Body of pancreas (tissue), 4 donors: ENCODE measurements around the gene KIF12. TPM values are rescaled to one million over a fixed set of nuclear protein-coding genes. Genes with fewer than 3 reads are reported as not detected.
A peak's percentile ranks its signal among the peaks of the same experiment; 100 is the strongest.

Experiments
- ATAC-seq: fragments of 150-250 bp; one replicate; pipeline ENCODE4 v1.9.1; 2016
- DNase-seq, 4 donors: peaks; one replicate each; pipeline ENCODE4 v3.0.0-alpha.2; 2019
- H3K27ac ChIP-seq, 4 donors: fragments of 200-600 bp; sonication (generic); 1 replicate in 3 of 4; 2 replicates in 1 of 4; pipeline versions ENCODE4 v1.5.1 to v1.6.1; 2016 to 2019; ENCODE audit warnings: mild to moderate bottlenecking in 1 of 4, mixed read lengths in 1 of 4, moderate library complexity in 1 of 4
- H3K27me3 ChIP-seq, 2 donors: fragments of 200-600 bp; sonication (generic); one replicate each; pipeline ENCODE4 v1.6.0; 2016; ENCODE audit warnings: mild to moderate bottlenecking in 1 of 2
- H3K36me3 ChIP-seq, 2 donors: fragments of 200-600 bp; sonication (generic); replicated peaks in 1 of 2; 2 replicates each; pipeline ENCODE4 v1.5.1; 2016; ENCODE audit warnings: low read depth in 2 of 2; ENCODE audit not compliant: insufficient read depth in 1 of 2
- H3K4me1 ChIP-seq: fragments of 200-600 bp; sonication (generic); one replicate; pipeline ENCODE4 v1.6.0; 2016
- H3K4me3 ChIP-seq, 2 donors: fragments of 200-600 bp; sonication (generic); 1 replicate in 1 of 2; 2 replicates in 1 of 2; pipeline ENCODE4 v1.5.1; 2016 to 2019
- H3K9me3 ChIP-seq, 3 donors: fragments of 200-600 bp; sonication (generic); 1 replicate in 2 of 3; 2 replicates in 1 of 3; pipeline ENCODE4 v1.5.1; 2016
- POLR2A ChIP-seq, 3 donors: fragments of 450-650 bp; IDR thresholded peaks; one replicate each; pipeline ENCODE4 v1.6.1; 2016; ENCODE audit warnings: antibody characterized with exemption in 3 of 3, mild to moderate bottlenecking in 2 of 3
- WGBS, 2 donors: methylation state at CpG; one replicate each; pipeline ENCODE4 v1.1.5; 2017; 5-methylcytosine and 5-hydroxymethylcytosine counted together
- intact Hi-C: fragments of 100-400 bp; cut with DNase I; formaldehyde crosslinking; loops from one replicate; pipeline ENCODE4 v1.15.1; 2023
- total RNA-seq, 2 donors: library from RNA; depleted of rRNA; stranded (reverse); fragments of >200 nt; gene quantifications; one replicate each; pipeline ENCODE4 v1.1.0, GENCODE V29; 2016
- TF ChIP-seq, protein P1 (sequence below), 7 experiments: fragments of 450-650 bp in 4 of 7; fragments of 200-600 bp in 3 of 7; sonication (generic) in 3 of 7; IDR thresholded peaks; one replicate each; pipeline ENCODE4 v1.5.1; 2016 to 2019; ENCODE audit warnings: antibody characterized with exemption in 7 of 7

KIF12 gene
- total RNA-seq, 2 donors from 2014 or later = 135 to 249 TPM

DNA sequence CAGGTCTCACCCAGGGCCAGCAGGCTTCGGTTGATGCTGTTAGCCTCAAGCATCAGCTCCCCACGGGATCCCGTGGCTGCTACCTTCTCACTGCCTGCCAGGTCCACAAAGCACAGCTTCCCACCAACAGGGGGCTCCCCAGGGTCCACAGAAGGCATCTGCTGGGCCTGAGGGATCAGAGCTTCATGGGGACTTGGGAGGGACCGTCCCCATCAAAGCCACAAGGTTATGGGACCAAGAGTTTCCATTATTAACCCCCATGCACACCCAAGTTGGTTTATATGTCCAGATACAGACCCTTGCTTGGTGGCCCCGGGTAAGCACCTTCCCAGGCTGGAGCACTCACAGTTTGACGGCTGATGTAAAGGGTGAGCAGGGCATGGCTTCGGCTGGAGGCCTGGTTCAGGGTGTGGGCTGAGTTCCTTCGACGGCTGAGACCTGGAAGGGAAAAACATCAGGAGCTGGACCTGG is 3.0 kb downstream of the KIF12 start:
- Histone ChIP-seq H3K9me3 (no peaks in the 10 kb centered on the region), H3K4me1 (peaks cover 53% of the 10 kb centered on the region), H3K27me3 (no peaks in the 10 kb centered on the region), H3K27ac (peak overlapping the region in 1 of 4 donors; percentile 94), H3K36me3 (peaks cover 0 to 1% of the 10 kb centered on the region in 2 donors), H3K4me3 (no peak overlapping the region)
- TF ChIP-seq, protein P1, sequence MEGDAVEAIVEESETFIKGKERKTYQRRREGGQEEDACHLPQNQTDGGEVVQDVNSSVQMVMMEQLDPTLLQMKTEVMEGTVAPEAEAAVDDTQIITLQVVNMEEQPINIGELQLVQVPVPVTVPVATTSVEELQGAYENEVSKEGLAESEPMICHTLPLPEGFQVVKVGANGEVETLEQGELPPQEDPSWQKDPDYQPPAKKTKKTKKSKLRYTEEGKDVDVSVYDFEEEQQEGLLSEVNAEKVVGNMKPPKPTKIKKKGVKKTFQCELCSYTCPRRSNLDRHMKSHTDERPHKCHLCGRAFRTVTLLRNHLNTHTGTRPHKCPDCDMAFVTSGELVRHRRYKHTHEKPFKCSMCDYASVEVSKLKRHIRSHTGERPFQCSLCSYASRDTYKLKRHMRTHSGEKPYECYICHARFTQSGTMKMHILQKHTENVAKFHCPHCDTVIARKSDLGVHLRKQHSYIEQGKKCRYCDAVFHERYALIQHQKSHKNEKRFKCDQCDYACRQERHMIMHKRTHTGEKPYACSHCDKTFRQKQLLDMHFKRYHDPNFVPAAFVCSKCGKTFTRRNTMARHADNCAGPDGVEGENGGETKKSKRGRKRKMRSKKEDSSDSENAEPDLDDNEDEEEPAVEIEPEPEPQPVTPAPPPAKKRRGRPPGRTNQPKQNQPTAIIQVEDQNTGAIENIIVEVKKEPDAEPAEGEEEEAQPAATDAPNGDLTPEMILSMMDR (IDR thresholded peaks at IDR 0.05) = no peak
- no peak for TF ChIP-seq POLR2A (IDR thresholded peaks at IDR 0.05)
- DNase-seq (peak in 2 of 4 donors; percentile 19 to 32), ATAC-seq (no peak)
- intact Hi-C loops = no loop called here
- 61 to 63% methylated on average over 5 to 9 of the region's 9 CpGs for WGBS, 2 donors

DNA sequence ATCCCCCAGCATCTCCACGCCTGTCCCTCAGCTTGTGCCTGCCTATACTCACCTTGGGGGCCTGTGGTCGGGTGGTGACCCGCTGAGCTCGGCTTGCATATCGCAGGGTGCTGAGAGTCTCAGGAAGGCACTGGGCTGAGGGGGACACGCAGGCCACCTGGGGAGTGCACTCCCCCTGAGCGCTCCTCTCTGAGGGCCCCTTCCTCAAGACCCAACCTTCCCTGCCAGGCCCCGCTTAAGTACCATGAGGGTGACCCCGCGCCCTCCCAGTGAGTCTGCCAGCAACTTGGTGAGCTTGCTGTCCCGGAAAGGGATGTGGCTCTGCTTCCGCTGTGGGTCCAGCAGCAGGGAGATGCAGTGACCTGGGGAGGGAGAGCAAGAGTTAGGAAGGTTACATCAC is 4.1 kb downstream of the KIF12 start:
- no peak overlapping the region for H3K4me3 ChIP-seq
- DNase-seq (peak in 1 of 4 donors; percentile 10), ATAC-seq (no peak)
- H3K27me3 ChIP-seq = no peaks in the 10 kb centered on the region
- H3K4me1 ChIP-seq = peaks cover 42% of the 10 kb centered on the region
- H3K27ac ChIP-seq = peak overlapping the region in 1 of 4 donors; percentile 16
- TF ChIP-seq POLR2A (IDR thresholded peaks at IDR 0.05) = no peak
- TF ChIP-seq, protein P1 (IDR thresholded peaks at IDR 0.05) = no peak
- intact Hi-C loops = loop anchor here (5.0 kb wide), 1 partner anchor 62 kb away; the partner anchor contains the start of gene COL27A1
- H3K36me3 ChIP-seq = peaks cover 0 to 1% of the 10 kb centered on the region in 2 donors
- H3K9me3 ChIP-seq = no peaks in the 10 kb centered on the region
- WGBS, 2 donors = 98 to 100% methylated on average over 1 to 11 of the region's 12 CpGs

DNA sequence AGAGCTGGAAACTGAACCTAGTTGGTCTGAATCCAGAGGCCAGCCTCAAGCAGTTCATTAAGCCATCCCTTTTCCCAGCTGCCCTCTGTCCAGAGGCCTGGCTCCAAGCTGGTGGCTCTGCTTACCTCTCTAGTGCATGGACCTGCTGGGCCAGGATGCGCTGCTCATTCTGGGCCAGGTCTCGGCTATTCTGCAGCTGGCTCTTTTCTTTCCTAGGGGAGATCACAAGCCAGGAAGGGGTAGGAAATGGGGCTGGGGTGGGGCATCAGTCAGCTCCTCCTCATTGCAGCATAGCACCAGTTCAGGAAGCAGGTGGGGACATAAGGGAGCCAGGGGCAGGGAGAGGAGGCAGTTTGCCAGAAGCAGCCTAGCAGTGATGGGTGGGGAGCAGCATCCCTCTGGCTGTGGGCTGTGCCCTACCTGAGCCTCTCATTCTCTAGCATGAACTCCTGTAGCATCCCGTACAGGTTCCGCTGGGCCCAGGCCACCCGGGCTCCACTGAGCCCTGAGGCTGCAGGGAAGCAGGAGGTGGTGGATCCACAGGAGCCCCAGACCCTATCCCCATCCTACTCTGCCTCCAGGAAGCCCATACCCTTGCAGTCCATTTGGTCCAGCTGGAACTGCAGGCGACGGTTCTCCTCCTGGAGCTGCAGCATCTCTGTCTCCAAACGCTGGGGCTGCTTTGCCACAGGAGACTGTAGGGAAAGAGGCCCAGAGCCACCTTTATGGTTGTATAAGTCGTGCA is 5.2 kb downstream of the KIF12 start:
- Histone ChIP-seq H3K27ac (no peak overlapping the region), H3K36me3 (peaks cover 0 to 1% of the 10 kb centered on the region in 2 donors), H3K27me3 (no peaks in the 10 kb centered on the region), H3K4me3 (no peak overlapping the region), H3K4me1 (peaks cover 32% of the 10 kb centered on the region), H3K9me3 (no peaks in the 10 kb centered on the region)
- WGBS, 2 donors = 71 to 85% methylated on average over 5 to 6 of the region's 9 CpGs
- no peak for ATAC-seq
- peak in 1 of 4 donors; percentile 9 for DNase-seq
- intact Hi-C loops = loop anchor here (5.0 kb wide), 1 partner anchor 63 kb away; the partner anchor contains the start of gene COL27A1
- TF ChIP-seq, protein P1 (IDR thresholded peaks at IDR 0.05) = no peak
- no peak for TF ChIP-seq POLR2A (IDR thresholded peaks at IDR 0.05)

DNA sequence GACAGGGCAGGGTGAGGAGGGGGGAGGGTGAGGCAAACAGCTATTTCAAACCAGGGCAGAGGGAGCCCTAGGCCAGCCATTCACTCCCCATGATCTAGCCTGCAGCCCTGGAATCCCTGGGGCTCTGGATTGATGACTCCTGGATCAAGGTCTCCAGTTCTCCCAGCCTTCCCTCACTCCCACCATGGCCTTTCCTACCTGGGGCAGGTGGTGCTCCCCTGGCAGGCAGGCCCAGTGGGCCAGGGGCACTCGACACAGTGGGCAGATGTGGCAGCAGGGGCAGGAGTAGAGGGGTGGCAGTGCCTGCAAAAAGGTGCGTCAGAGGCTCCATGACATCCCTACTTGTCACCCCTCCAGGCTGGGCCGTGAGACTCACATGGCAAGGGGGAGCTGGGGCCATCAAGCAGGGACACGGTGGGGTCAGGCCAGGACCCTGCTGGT is 6.0 kb downstream of the KIF12 start:
- intact Hi-C loops = loop anchor here (5.0 kb wide), 1 partner anchor 64 kb away; the partner anchor contains the start of gene COL27A1
- peaks cover 0 to 1% of the 10 kb centered on the region in 2 donors for H3K36me3 ChIP-seq

More for the DNA sequence above, 6.0 kb downstream of the KIF12 start:
- H3K27ac ChIP-seq = no peak overlapping the region
- 78 to 94% methylated on average over 3 to 4 of the region's 4 CpGs for WGBS, 2 donors
- H3K9me3 ChIP-seq = no peaks in the 10 kb centered on the region
- no peak overlapping the region for H3K4me3 ChIP-seq
- no peaks in the 10 kb centered on the region for H3K27me3 ChIP-seq
- peaks cover 28% of the 10 kb centered on the region for H3K4me1 ChIP-seq
- no peak for ATAC-seq
- peak in 1 of 4 donors; percentile 6 for DNase-seq
- TF ChIP-seq, protein P1 (IDR thresholded peaks at IDR 0.05) = no peak
- no peak for TF ChIP-seq POLR2A (IDR thresholded peaks at IDR 0.05)
